ENCODE measurements around the gene MCRIP2. TPM values are rescaled to one million over a fixed set of nuclear protein-coding genes. Genes with fewer than 3 reads are reported as not detected.

MCRIP2 gene
- total and polyA plus RNA-seq, 7 donors, result 52.1 to 132 (median 63.4) TPM

DNA sequence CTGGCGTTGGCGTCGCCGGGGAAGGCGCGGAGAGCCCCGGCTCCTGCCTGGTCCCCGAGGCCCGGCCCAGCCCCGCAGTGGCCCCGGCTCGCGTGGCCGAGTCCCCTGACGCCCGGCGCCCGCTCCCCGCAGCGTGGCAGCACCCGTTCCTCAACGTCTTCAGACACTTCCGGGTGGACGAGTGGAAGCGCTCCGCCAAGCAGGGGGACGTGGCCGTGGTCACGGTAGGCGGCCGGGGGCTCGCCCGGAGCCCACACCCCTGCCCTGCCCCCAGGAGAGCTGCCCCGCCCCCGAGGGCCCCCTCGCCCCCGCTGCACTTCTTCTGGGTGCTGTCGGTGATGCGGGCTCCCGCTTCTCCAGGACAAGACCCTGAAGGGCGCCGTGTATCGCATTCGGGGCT, 8.0 kb downstream of the MCRIP2 start:
- TF ChIP-seq, protein P1, sequence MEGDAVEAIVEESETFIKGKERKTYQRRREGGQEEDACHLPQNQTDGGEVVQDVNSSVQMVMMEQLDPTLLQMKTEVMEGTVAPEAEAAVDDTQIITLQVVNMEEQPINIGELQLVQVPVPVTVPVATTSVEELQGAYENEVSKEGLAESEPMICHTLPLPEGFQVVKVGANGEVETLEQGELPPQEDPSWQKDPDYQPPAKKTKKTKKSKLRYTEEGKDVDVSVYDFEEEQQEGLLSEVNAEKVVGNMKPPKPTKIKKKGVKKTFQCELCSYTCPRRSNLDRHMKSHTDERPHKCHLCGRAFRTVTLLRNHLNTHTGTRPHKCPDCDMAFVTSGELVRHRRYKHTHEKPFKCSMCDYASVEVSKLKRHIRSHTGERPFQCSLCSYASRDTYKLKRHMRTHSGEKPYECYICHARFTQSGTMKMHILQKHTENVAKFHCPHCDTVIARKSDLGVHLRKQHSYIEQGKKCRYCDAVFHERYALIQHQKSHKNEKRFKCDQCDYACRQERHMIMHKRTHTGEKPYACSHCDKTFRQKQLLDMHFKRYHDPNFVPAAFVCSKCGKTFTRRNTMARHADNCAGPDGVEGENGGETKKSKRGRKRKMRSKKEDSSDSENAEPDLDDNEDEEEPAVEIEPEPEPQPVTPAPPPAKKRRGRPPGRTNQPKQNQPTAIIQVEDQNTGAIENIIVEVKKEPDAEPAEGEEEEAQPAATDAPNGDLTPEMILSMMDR (IDR thresholded peaks at IDR 0.05), result no peak
- TF ChIP-seq POLR2A (IDR thresholded peaks at IDR 0.05), result no peak
- no peak for TF ChIP-seq EP300 (IDR thresholded peaks at IDR 0.05)
- no peak for TF ChIP-seq POLR2AphosphoS5 (IDR thresholded peaks at IDR 0.05)
- DNase-seq, result no peak
- Histone ChIP-seq H3K27me3 (no peaks in the 10 kb centered on the region), H3K27ac (peak overlapping the region; percentile 78 to 91 (median 90)), H3K4me1 (peaks cover 0 to 40% (median 34%) of the 10 kb centered on the region in 4 donors), H3K4me3 (peak overlapping the region; percentile 59 to 84 (median 66)), H3K36me3 (peaks cover 0 to 20% (median 0%) of the 10 kb centered on the region in 4 donors), H3K9me3 (no peaks in the 10 kb centered on the region)
- intact Hi-C loops (cut with DNase I), result no loop called here
- 1 to 3% methylated on average over 44 of the region's 44 CpGs for WGBS, 2 donors

DNA sequence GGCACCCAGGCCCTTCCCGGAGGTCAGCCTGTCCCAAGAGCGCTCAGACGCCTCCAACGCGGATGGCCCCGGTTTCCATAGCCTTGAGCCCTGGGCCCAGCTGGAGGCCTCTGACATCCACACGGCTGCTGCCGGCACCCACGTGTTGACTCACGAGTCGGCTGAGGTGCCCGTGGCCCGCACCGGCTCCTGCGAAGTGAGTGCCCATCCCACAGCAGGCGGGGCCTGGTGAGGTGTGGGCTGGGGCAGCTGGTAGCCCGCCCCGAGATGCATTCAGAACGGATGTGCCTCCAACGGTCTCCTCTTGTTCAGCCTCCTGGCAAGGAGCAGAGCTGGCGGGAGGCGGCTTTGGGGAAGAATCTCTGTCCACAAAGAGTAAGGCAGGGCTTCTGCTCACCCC, 10.2 kb downstream of the MCRIP2 start:
- no peak for DNase-seq
- intact Hi-C loops (cut with DNase I), result no loop called here

DNA sequence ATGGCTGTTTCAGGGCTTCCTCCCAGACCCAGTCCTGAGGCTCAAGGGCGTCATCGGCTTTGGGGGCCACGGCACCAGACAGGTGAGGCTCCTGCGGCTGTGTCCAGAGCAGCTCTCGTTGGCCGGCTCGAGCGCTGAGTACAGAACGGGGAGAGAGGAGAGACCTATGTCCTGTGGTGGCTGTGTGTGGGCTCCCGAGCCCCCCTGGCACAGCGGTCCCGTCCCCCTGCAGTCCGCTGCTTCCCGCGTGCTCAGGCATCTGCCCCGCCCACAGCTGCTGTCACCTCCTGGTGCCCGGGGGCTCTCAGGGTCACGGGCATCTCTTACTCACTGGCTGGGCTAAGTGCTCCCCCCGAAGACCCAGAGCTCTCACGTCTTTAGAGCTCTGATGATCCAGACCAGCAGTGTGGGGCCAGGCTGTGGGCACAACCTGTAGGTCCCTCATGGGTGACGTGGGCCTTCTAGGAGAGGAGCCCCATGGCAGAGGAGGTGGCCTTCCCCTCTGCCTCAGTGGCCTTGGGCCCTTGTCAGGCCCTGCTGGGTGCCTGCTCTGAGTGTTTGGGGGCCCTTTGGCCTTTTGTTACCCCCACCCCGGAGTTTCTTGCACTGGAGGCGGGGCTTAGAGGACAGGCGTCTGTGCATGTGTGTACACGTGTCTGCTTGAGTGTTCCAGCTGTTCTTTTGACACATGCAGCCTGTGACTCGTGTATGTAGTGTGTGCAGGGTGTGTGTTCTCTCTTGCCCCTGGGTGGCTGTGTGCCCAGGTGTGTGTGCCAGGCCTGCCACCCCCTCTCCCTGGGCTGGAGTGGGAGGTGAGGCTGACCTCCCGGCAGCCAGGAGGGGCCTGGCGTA, 11.1 kb downstream of the MCRIP2 start:
- 86 to 90% methylated on average over 28 of the region's 28 CpGs for WGBS, 2 donors
- no peak overlapping the region for H3K27ac ChIP-seq
- H3K36me3 ChIP-seq, result peaks cover 0 to 43% (median 0%) of the 10 kb centered on the region in 4 donors
- H3K4me3 ChIP-seq, result no peak overlapping the region
- TF ChIP-seq POLR2AphosphoS5 (IDR thresholded peaks at IDR 0.05) (no peak), EP300 (IDR thresholded peaks at IDR 0.05) (no peak), POLR2A (IDR thresholded peaks at IDR 0.05) (no peak)
- TF ChIP-seq, protein P1 (IDR thresholded peaks at IDR 0.05), result no peak
- H3K9me3 ChIP-seq, result no peaks in the 10 kb centered on the region
- DNase-seq, result no peak
- intact Hi-C loops (cut with DNase I), result no loop called here
- peaks cover 0 to 27% (median 23%) of the 10 kb centered on the region in 4 donors for H3K4me1 ChIP-seq
- H3K27me3 ChIP-seq, result no peaks in the 10 kb centered on the region

More for the DNA sequence above, 10.2 kb downstream of the MCRIP2 start:
- Histone ChIP-seq H3K4me3 (no peak overlapping the region), H3K27me3 (no peaks in the 10 kb centered on the region), H3K36me3 (peaks cover 0 to 34% (median 0%) of the 10 kb centered on the region in 4 donors), H3K4me1 (peaks cover 0 to 35% (median 31%) of the 10 kb centered on the region in 4 donors), H3K27ac (no peak overlapping the region), H3K9me3 (no peaks in the 10 kb centered on the region)
- 92 to 94% methylated on average over 22 of the region's 22 CpGs for WGBS, 2 donors
- TF ChIP-seq, protein P1 (IDR thresholded peaks at IDR 0.05), result no peak
- no peak for TF ChIP-seq POLR2A (IDR thresholded peaks at IDR 0.05)

DNA sequence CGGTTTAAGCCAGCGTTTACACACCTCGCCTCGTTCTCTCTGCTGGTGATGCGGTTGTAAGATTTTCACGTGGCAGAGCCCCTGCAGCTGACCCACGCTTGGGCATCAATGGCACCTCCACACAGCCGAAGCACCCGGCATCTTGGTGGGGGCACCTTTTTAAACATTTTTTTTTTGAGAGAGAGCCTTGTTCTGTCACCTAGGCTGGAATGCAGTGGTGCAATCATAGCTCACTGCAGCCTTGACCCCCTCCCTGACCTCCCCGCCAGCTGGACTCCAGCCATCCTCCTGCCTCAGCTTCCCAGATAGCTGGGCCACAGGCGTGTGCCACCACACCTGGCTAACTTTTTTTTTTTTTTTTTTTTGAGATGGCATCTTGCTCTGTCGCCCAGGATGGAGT, 12.4 kb downstream of the MCRIP2 start:
- intact Hi-C loops (cut with DNase I), result no loop called here
- no peak overlapping the region for H3K27ac ChIP-seq
- H3K9me3 ChIP-seq, result no peaks in the 10 kb centered on the region
- no peaks in the 10 kb centered on the region for H3K27me3 ChIP-seq
- DNase-seq, result no peak
- peaks cover 0 to 54% (median 3%) of the 10 kb centered on the region in 4 donors for H3K36me3 ChIP-seq
- peaks cover 0 to 15% (median 13%) of the 10 kb centered on the region in 4 donors for H3K4me1 ChIP-seq
- WGBS, 2 donors, result 93% methylated on average over 12 of the region's 12 CpGs
- no peak overlapping the region for H3K4me3 ChIP-seq
- TF ChIP-seq POLR2A (IDR thresholded peaks at IDR 0.05) (no peak), POLR2AphosphoS5 (IDR thresholded peaks at IDR 0.05) (no peak), EP300 (IDR thresholded peaks at IDR 0.05) (no peak)
- TF ChIP-seq, protein P1 (IDR thresholded peaks at IDR 0.05), result no peak

All from sigmoid colon (tissue), 7 donors.